ENCODE data around the gene KRT3. TPM values are rescaled to one million over a fixed set of nuclear protein-coding genes. Genes with fewer than 3 reads are reported as not detected.

KRT3 gene
- total and polyA plus RNA-seq, 9 of the 15 experiments (the other 6 are each of a cell fraction or from before 2014, with no cell fraction given) = not detected

GRCh38 chr12:52796839-52797528, 1.1 kb upstream of the KRT3 start (continued):
- no peak for TF ChIP-seq GTF2E2 (tag; IDR thresholded peaks at IDR 0.05)
- TF ChIP-seq CBX8 (IDR thresholded peaks at IDR 0.05; ENCODE audit: borderline replicate concordance, extremely low read depth, low read depth, low read length, poor library complexity, severe bottlenecking) = no peak
- no peak for TF ChIP-seq SIRT6 (IDR thresholded peaks at IDR 0.05; ENCODE audit: low read depth, low read length)
- no peak for TF ChIP-seq PRMT5 (CRISPR knock-in tag; IDR thresholded peaks at IDR 0.05)
- TF ChIP-seq NKRF (IDR thresholded peaks at IDR 0.05; ENCODE audit: borderline replicate concordance) = no peak
- no peak for TF ChIP-seq XRCC3 (IDR thresholded peaks at IDR 0.05)
- TF ChIP-seq PYGO2 (tag; IDR thresholded peaks at IDR 0.05) = no peak
- TF ChIP-seq SMAD1 (IDR thresholded peaks at IDR 0.05; ENCODE audit: low read depth, low read length, partially characterized antibody) = no peak
- TF ChIP-seq ZNF57 (CRISPR knock-in tag; IDR thresholded peaks at IDR 0.05) = no peak
- TF ChIP-seq HMGXB4 (CRISPR knock-in tag; IDR thresholded peaks at IDR 0.05) = no peak
- TF ChIP-seq NCOA1 (IDR thresholded peaks at IDR 0.05; ENCODE audit: low read depth) = no peak
- TF ChIP-seq SP1 (CRISPR knock-in tag; IDR thresholded peaks at IDR 0.05) = no peak
- peak; percentile 90 for TF ChIP-seq MYNN (IDR thresholded peaks at IDR 0.05)
- no peak for TF ChIP-seq MYNN (CRISPR knock-in tag; IDR thresholded peaks at IDR 0.05)
- no peak for TF ChIP-seq PATZ1 (CRISPR knock-in tag; IDR thresholded peaks at IDR 0.05; ENCODE audit: borderline replicate concordance)
- TF ChIP-seq POLR2AphosphoS5 (IDR thresholded peaks at IDR 0.05; ENCODE audit: control insufficient read depth, insufficient read depth, low read depth, low read length) = peak; percentile 84
- peak; percentile 69 for TF ChIP-seq GATA2 (CRISPR knock-in tag; IDR thresholded peaks at IDR 0.05)
- TF ChIP-seq HIVEP1 (CRISPR knock-in tag; IDR thresholded peaks at IDR 0.05) = no peak
- TF ChIP-seq MYC (IDR thresholded peaks at IDR 0.05; ENCODE audit: low read depth, low read length) = peak; percentile 26; the same call in 1 of the 2 replicates
- TF ChIP-seq MYC (CRISPR knock-in tag; IDR thresholded peaks at IDR 0.05; ENCODE audit: borderline replicate concordance, low read depth) = no peak
- peak; percentile 74; a peak in 3 of 4 replicates for TF ChIP-seq TBL1XR1 (IDR thresholded peaks at IDR 0.05; ENCODE audit: low read length in 2 of 2)
